ENCODE results near the gene ZNF92. TPM values are rescaled to one million over a fixed set of nuclear protein-coding genes. Genes with fewer than 3 reads are reported as not detected.
A peak's percentile ranks its signal among the peaks of the same experiment; 100 is the strongest.

Gene ZNF92
- total and polyA plus RNA-seq, 2 of the 13 experiments (the other 11 are each of a cell fraction or from before 2014, with no cell fraction given), result 4.0 to 13.2 TPM

DNA sequence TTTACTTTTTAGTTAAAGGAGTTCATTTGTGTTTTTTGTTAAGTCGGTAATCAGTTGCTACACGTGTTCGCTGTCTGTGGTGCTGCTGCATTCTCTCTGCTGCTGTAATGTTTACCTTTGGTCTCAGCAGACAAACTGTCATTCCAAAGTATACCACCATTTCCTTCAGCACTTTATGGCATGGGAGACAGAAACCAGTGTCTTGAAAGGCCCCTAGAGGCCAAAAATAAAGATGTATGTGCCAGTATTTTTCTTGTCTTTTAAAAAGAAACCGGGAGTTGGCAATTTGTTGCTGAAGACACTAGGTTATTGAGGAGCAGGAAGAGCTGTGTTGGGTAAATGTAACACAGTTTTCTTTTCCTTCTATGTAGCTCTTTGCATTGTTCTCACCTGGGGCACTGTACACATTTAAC lies 24.1 kb downstream of the ZNF92 start (continued):
- TF ChIP-seq, protein P1, sequence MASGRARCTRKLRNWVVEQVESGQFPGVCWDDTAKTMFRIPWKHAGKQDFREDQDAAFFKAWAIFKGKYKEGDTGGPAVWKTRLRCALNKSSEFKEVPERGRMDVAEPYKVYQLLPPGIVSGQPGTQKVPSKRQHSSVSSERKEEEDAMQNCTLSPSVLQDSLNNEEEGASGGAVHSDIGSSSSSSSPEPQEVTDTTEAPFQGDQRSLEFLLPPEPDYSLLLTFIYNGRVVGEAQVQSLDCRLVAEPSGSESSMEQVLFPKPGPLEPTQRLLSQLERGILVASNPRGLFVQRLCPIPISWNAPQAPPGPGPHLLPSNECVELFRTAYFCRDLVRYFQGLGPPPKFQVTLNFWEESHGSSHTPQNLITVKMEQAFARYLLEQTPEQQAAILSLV (CRISPR knock-in tag; IDR thresholded peaks at IDR 0.05; ENCODE audit: borderline replicate concordance), result no peak
- peak; percentile 64; the same call in 1 of the 2 replicates for TF ChIP-seq ZNF264 (CRISPR knock-in tag; IDR thresholded peaks at IDR 0.05)
- peak; percentile 50; the same call in 1 of the 2 replicates for TF ChIP-seq MEF2D (CRISPR knock-in tag; IDR thresholded peaks at IDR 0.05)
- no peak for TF ChIP-seq MYNN (CRISPR knock-in tag; IDR thresholded peaks at IDR 0.05; ENCODE audit: low read depth)
- TF ChIP-seq GRHL1 (CRISPR knock-in tag; conservative IDR thresholded peaks at IDR 0.05), result no peak
- 0 out of 2 replicates have a peak, but pooled peaks have one; percentile 33 for TF ChIP-seq NFIC (IDR thresholded peaks at IDR 0.05; ENCODE audit: low read length)
- TF ChIP-seq ARNTL (CRISPR knock-in tag; IDR thresholded peaks at IDR 0.05), result peak; percentile 73
- peak; percentile 55; the same call in 1 of the 2 replicates for TF ChIP-seq CBX5 (CRISPR knock-in tag; IDR thresholded peaks at IDR 0.05; ENCODE audit: borderline replicate concordance)
- peak; percentile 28; the same call in 1 of the 2 replicates for TF ChIP-seq ZNF580 (CRISPR knock-in tag; IDR thresholded peaks at IDR 0.05; ENCODE audit: borderline replicate concordance, low read depth)
- TF ChIP-seq, protein P2, sequence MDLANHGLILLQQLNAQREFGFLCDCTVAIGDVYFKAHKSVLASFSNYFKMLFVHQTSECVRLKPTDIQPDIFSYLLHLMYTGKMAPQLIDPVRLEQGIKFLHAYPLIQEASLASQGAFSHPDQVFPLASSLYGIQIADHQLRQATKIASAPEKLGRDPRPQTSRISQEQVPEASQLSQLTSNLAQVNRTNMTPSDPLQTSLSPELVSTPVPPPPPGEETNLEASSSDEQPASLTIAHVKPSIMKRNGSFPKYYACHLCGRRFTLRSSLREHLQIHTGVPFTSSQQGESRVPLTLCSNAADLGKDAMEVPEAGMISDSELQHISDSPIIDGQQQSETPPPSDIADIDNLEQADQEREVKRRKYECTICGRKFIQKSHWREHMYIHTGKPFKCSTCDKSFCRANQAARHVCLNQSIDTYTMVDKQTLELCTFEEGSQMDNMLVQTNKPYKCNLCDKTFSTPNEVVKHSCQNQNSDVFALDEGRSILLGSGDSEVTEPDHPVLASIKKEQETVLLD (CRISPR knock-in tag; IDR thresholded peaks at IDR 0.05; ENCODE audit: low read depth), result no peak
- TF ChIP-seq NCOA2 (CRISPR knock-in tag; IDR thresholded peaks at IDR 0.05), result 0 out of 2 replicates have a peak, but pooled peaks have one; percentile 22
- no peak for TF ChIP-seq ZNF205 (CRISPR knock-in tag; IDR thresholded peaks at IDR 0.05)
- TF ChIP-seq ZNF792 (CRISPR knock-in tag; IDR thresholded peaks at IDR 0.05), result no peak
- peak; percentile 73; the same call in 1 of the 2 replicates for TF ChIP-seq ERF (CRISPR knock-in tag; IDR thresholded peaks at IDR 0.05)
- TF ChIP-seq, protein P3, sequence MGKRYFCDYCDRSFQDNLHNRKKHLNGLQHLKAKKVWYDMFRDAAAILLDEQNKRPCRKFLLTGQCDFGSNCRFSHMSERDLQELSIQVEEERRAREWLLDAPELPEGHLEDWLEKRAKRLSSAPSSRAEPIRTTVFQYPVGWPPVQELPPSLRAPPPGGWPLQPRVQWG (CRISPR knock-in tag; IDR thresholded peaks at IDR 0.05; ENCODE audit: borderline replicate concordance, low read depth), result no peak
- peak; percentile 45; the same call in 1 of the 2 replicates for TF ChIP-seq ZNF362 (CRISPR knock-in tag; IDR thresholded peaks at IDR 0.05; ENCODE audit: borderline replicate concordance)
- TF ChIP-seq ZNF75D (CRISPR knock-in tag; IDR thresholded peaks at IDR 0.05; ENCODE audit: borderline replicate concordance), result no peak
- TF ChIP-seq ZNF777 (CRISPR knock-in tag; IDR thresholded peaks at IDR 0.05), result no peak
- no peak for TF ChIP-seq ARID2 (CRISPR knock-in tag; IDR thresholded peaks at IDR 0.05; ENCODE audit: borderline replicate concordance)
- TF ChIP-seq SOX13 (IDR thresholded peaks at IDR 0.05), result no peak
- peak in 1 of 2 experiments; percentile 74; a peak in 2 of 4 replicates for TF ChIP-seq SOX13 (CRISPR knock-in tag; conservative IDR thresholded peaks at IDR 0.05 in 1 of 2, IDR thresholded peaks at IDR 0.05 in 1 of 2)
- TF ChIP-seq HOXA3 (CRISPR knock-in tag; IDR thresholded peaks at IDR 0.05), result peak; percentile 70
- TF ChIP-seq, protein P4, sequence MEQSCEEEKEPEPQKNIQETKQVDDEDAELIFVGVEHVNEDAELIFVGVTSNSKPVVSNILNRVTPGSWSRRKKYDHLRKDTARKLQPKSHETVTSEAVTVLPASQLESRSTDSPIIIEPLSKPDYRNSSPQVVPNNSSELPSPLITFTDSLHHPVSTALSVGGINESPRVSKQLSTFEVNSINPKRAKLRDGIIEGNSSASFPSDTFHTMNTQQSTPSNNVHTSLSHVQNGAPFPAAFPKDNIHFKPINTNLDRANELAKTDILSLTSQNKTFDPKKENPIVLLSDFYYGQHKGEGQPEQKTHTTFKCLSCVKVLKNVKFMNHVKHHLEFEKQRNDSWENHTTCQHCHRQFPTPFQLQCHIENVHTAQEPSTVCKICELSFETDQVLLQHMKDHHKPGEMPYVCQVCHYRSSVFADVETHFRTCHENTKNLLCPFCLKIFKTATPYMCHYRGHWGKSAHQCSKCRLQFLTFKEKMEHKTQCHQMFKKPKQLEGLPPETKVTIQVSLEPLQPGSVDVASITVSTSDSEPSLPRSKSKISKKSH (CRISPR knock-in tag; IDR thresholded peaks at IDR 0.05; ENCODE audit: borderline replicate concordance), result no peak
